ENCODE data around the gene RAB4B. TPM values are rescaled to one million over a fixed set of nuclear protein-coding genes. Genes with fewer than 3 reads are reported as not detected.

Gene RAB4B
- total RNA-seq, 1 donor from 2014 or later = 23.6 TPM

GRCh38 chr19:40739030-40739839 is 38.8 kb upstream of the RAB4B start:
- no peak for DNase-seq (ENCODE audit: low read depth)
- TF ChIP-seq, protein P1, sequence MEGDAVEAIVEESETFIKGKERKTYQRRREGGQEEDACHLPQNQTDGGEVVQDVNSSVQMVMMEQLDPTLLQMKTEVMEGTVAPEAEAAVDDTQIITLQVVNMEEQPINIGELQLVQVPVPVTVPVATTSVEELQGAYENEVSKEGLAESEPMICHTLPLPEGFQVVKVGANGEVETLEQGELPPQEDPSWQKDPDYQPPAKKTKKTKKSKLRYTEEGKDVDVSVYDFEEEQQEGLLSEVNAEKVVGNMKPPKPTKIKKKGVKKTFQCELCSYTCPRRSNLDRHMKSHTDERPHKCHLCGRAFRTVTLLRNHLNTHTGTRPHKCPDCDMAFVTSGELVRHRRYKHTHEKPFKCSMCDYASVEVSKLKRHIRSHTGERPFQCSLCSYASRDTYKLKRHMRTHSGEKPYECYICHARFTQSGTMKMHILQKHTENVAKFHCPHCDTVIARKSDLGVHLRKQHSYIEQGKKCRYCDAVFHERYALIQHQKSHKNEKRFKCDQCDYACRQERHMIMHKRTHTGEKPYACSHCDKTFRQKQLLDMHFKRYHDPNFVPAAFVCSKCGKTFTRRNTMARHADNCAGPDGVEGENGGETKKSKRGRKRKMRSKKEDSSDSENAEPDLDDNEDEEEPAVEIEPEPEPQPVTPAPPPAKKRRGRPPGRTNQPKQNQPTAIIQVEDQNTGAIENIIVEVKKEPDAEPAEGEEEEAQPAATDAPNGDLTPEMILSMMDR (conservative IDR thresholded peaks at IDR 0.05; ENCODE audit: low read depth, low read length) = no peak
- no peak overlapping the region for H3K4me3 ChIP-seq (ENCODE audit: low read depth, low read length)

- no peak for DNase-seq (ENCODE audit: low read depth)
- no peak overlapping the region for H3K4me3 ChIP-seq (ENCODE audit: low read depth, low read length)
- TF ChIP-seq, protein P1 (conservative IDR thresholded peaks at IDR 0.05; ENCODE audit: low read depth, low read length) = no peak
These were observed 38.0 kb upstream of the RAB4B start for GRCh38 chr19:40739871-40740703.

DNA sequence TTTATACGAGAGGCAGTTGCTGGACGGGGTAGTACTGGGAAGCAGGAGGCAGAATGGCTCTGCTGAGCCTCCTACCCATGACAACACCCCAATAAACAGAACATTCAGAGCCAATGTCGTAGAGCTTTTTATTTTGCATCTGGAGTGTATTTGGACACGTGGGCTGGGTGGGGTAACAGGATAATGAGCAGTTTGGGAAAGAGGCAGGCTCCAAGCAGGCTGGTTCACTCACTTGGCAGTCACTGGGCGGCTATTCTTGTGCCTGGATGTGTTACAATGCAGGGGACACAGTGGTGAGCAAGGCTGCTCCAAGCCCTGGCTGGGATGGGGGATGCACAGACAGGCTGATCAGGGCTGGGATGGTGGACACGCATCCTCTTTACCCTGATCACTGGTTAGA is 37.3 kb upstream of the RAB4B start:
- TF ChIP-seq, protein P1 (conservative IDR thresholded peaks at IDR 0.05; ENCODE audit: low read depth, low read length) = no peak
- no peak for DNase-seq (ENCODE audit: low read depth)

GRCh38 chr19:40741527-40742390 is 36.3 kb upstream of the RAB4B start:
- DNase-seq (ENCODE audit: low read depth) = no peak
- TF ChIP-seq, protein P1 (conservative IDR thresholded peaks at IDR 0.05; ENCODE audit: low read depth, low read length) = no peak
- H3K4me3 ChIP-seq (ENCODE audit: low read depth, low read length) = no peak overlapping the region

More for the DNA sequence above, 37.3 kb upstream of the RAB4B start:
- H3K4me3 ChIP-seq (ENCODE audit: low read depth, low read length) = no peak overlapping the region

DNA sequence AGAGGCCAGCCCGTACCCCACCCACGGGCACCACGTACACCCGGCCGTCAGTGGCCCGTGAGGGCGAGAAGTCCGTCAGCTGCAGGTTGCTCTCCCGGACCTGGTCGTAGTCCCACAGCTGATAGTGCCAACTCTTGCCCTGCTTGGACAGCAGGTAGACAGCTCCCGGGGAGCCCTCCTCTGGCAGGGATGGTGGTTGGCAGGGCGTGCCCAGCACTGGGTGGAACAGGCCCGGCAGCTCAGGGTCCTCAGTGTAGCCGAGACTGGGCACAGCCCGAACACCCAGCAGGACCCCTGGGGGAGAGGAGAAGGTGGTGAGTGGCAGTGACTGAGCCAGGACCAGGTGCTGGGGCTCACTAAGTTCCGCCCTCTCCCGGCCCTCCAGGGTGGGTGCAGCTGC is 35.6 kb upstream of the RAB4B start:
- TF ChIP-seq, protein P1 (conservative IDR thresholded peaks at IDR 0.05; ENCODE audit: low read depth, low read length) = no peak

DNA sequence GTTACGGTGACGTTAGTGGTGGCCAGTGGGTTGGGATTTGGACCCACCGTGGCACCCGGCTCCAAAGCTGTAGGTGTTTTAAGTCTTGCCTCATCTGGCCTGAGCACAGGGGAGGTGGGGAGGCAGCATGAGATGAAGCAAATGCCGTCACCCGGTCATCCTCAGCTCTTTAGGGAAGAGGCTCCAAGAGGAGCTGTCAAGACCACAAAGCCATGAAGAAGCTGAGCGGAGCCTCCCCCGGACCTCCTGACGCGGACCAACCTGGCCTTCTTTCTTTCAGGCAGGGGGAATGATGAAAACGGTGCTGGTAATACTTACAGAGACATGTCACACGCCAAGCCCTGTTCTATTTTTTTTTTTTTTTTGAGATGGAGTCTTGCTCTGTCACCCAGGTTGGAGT is 35.2 kb upstream of the RAB4B start:
- TF ChIP-seq, protein P1 (conservative IDR thresholded peaks at IDR 0.05; ENCODE audit: low read depth, low read length) = no peak

More for the DNA sequence above, 35.6 kb upstream of the RAB4B start:
- H3K4me3 ChIP-seq (ENCODE audit: low read depth, low read length) = no peak overlapping the region
- DNase-seq (ENCODE audit: low read depth) = no peak

More for the DNA sequence above, 35.2 kb upstream of the RAB4B start:
- no peak for DNase-seq (ENCODE audit: low read depth)
- no peak overlapping the region for H3K4me3 ChIP-seq (ENCODE audit: low read depth, low read length)
